Right lobe of liver (tissue), 6 donors: ENCODE data around the gene LMLN. TPM values are rescaled to one million over a fixed set of nuclear protein-coding genes. Genes with fewer than 3 reads are reported as not detected.

Source experiments
- ATAC-seq, 4 donors: fragments of 200-7000 bp; cut with Tn5 transposase; one replicate each; pipeline ENCODE4 v1.9.1; 2020; ENCODE audit warnings: mild to moderate bottlenecking in 4 of 4, moderate library complexity in 4 of 4
- DNase-seq, 3 donors: peaks; one replicate each; pipeline ENCODE4 v3.0.0-alpha.2; 2020
- H3K27ac ChIP-seq, 3 donors: fragments of 200-600 bp; one replicate each; pipeline ENCODE4 v1.8.0; 2022
- H3K27me3 ChIP-seq, 2 donors: fragments of 200-600 bp; one replicate each; pipeline ENCODE4 v1.8.0; 2022
- H3K36me3 ChIP-seq, 4 donors: fragments of 200-600 bp; sonication (generic) in 1 of 4; one replicate each; pipeline versions ENCODE4 v1.5.1 to v1.8.0; 2017 to 2022; ENCODE audit warnings: control low read depth in 1 of 4
- H3K4me1 ChIP-seq, 4 donors: fragments of 200-600 bp; sonication (generic) in 1 of 4; one replicate each; pipeline versions ENCODE4 v1.5.1 to v1.8.0; 2017 to 2022; ENCODE audit warnings: control low read depth in 1 of 4
- H3K4me3 ChIP-seq, 3 donors: fragments of 200-600 bp; one replicate each; pipeline ENCODE4 v1.8.0; 2022
- H3K9me3 ChIP-seq, 4 donors: fragments of 200-600 bp; sonication (generic) in 1 of 4; one replicate each; pipeline versions ENCODE4 v1.5.1 to v1.8.0; 2017 to 2022; ENCODE audit warnings: control low read depth in 1 of 4
- POLR2A ChIP-seq: fragments of 450-650 bp; IDR thresholded peaks from one replicate; pipeline ENCODE4 v1.6.1; 2017; ENCODE audit warnings: antibody characterized with exemption, mild to moderate bottlenecking
- WGBS: methylation state at CpG from one replicate; pipeline ENCODE4 v1.1.6; 2018; ENCODE audit warnings: low coverage, low lambda C conversion rate; ENCODE audit not compliant: insufficient coverage; ENCODE audit errors: missing lambda C conversion rate; 5-methylcytosine and 5-hydroxymethylcytosine counted together
- intact Hi-C, 2 donors: fragments of 100-400 bp; cut with DNase I; formaldehyde crosslinking; loops; one replicate each; pipeline versions ENCODE4 v1.11.2 to v1.14.1; 2022
- small RNA-seq, 2 experiments: library from RNA; depleted of rRNA; stranded (forward); fragments of <200 nt; gene quantifications; one replicate each; pipeline ENCODE3, GENCODE V24; 2016
- total RNA-seq, 6 experiments: library from RNA; depleted of rRNA in 2 of 6; stranded (reverse); fragments of >200 nt in 2 of 6; fragmentation: NEBNext Ultra II Directional in 3 of 6; extraction: Animal tissue kit (Norgen Biotek cat#: 25700) in 3 of 6; gene quantifications; one replicate each; pipeline versions ENCODE4 v1.1.0 to v1.2.4, GENCODE V29; 2016 to 2023
- TF ChIP-seq, protein P1 (sequence below), 4 donors: fragments of 200-600 bp in 3 of 4; fragments of 450-650 bp in 1 of 4; IDR thresholded peaks; one replicate each; pipeline versions ENCODE4 v1.5.1 to v1.8.0; 2016 to 2022; ENCODE audit warnings: antibody characterized with exemption in 4 of 4, mild to moderate bottlenecking in 2 of 4
- donor health status: DM: no; HTN: yes; CAD: no.
- donor health status: DM: no; HTN: no; CAD: no.
- donor health status: DM: no; HTN: no; CAD: no.
- donor health status: DM: no; HTN: yes; CAD: no.
- donor health status: DM: no; HTN: yes; CAD: no.

LMLN gene
- total RNA-seq, 6 experiments from 2014 or later, result 1.5 to 3.2 (median 2.4) TPM

- intact Hi-C loops, result no loop called here
- no peak for ATAC-seq
- H3K9me3 ChIP-seq, result no peaks in the 10 kb centered on the region
These were observed 133.2 kb downstream of the LMLN start for GRCh38 chr3:198093112-198093679.

More at GRCh38 chr3:198093112-198093679, 133.2 kb downstream of the LMLN start:
- TF ChIP-seq, protein P1, sequence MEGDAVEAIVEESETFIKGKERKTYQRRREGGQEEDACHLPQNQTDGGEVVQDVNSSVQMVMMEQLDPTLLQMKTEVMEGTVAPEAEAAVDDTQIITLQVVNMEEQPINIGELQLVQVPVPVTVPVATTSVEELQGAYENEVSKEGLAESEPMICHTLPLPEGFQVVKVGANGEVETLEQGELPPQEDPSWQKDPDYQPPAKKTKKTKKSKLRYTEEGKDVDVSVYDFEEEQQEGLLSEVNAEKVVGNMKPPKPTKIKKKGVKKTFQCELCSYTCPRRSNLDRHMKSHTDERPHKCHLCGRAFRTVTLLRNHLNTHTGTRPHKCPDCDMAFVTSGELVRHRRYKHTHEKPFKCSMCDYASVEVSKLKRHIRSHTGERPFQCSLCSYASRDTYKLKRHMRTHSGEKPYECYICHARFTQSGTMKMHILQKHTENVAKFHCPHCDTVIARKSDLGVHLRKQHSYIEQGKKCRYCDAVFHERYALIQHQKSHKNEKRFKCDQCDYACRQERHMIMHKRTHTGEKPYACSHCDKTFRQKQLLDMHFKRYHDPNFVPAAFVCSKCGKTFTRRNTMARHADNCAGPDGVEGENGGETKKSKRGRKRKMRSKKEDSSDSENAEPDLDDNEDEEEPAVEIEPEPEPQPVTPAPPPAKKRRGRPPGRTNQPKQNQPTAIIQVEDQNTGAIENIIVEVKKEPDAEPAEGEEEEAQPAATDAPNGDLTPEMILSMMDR (IDR thresholded peaks at IDR 0.05), result no peak
- TF ChIP-seq POLR2A, result no peak
- 35% methylated on average over 3 of the region's 4 CpGs for WGBS
- Histone ChIP-seq H3K4me3 (no peak overlapping the region), H3K27ac (no peak overlapping the region), H3K27me3 (peaks cover 0 to 8% of the 10 kb centered on the region in 2 donors), H3K4me1 (no peaks in the 10 kb centered on the region), H3K36me3 (no peaks in the 10 kb centered on the region)
- no peak for DNase-seq

Small RNAs within 50 kb of the gene (small RNA-seq; reads per million reads assigned to genes)
- gene RNU6-621P, result 0 reads per million in 2 experiments
- gene RNU6-821P, result 0 reads per million in 2 experiments

Other genes with a start within 250 kb of the LMLN start
- 10 to 100 TPM in 2 of 6 experiments, 1 to 10 TPM in 4; 6.4 to 19.4 (median 7.7) TPM for gene RUBCN, start 223.3 kb upstream of the LMLN start, total RNA-seq
- 10 to 100 TPM; 20.2 to 33.4 (median 23.9) TPM for gene FYTTD1, start 210.3 kb upstream of the LMLN start, total RNA-seq
- gene LRCH3, start 169.0 kb upstream of the LMLN start, total RNA-seq, result 10 to 100 TPM; 18.8 to 24.2 (median 21.8) TPM
- 100 to 1,000 TPM; 234 to 275 (median 255) TPM for gene RPL35A, start 10.0 kb upstream of the LMLN start, total RNA-seq